Measurements from ENCODE around the gene TTC3.

- TF ChIP-seq TBL1XR1 (IDR thresholded peaks at IDR 0.05; ENCODE audit: borderline replicate concordance, low read length, partially characterized antibody) = no peak
- TF ChIP-seq KLF16 (CRISPR knock-in tag; IDR thresholded peaks at IDR 0.05) = no peak
- TF ChIP-seq CTCF (CRISPR knock-in tag; IDR thresholded peaks at IDR 0.05) = no peak
- no peak for TF ChIP-seq ZBTB20 (CRISPR knock-in tag; IDR thresholded peaks at IDR 0.05; ENCODE audit: borderline replicate concordance, low read depth)
- TF ChIP-seq ZNF20 (CRISPR knock-in tag; IDR thresholded peaks at IDR 0.05) = no peak
- no peak for TF ChIP-seq REST (IDR thresholded peaks at IDR 0.05; ENCODE audit: borderline replicate concordance in 1 of 2, low read depth in 1 of 2, low read length in 2 of 2)
- TF ChIP-seq ZBTB42 (CRISPR knock-in tag; IDR thresholded peaks at IDR 0.05) = no peak
Observed at GRCh38 chr21:37214952-37215351, 141.9 kb downstream of the TTC3 start.

Measured in HepG2 (cell line).